GM12891 (cell line): ENCODE measurements around the gene GLYATL2. TPM values are rescaled to one million over a fixed set of nuclear protein-coding genes. Genes with fewer than 3 reads are reported as not detected.

ENCODE experiments used
- DNase-seq: peaks from one replicate; pipeline ENCODE4 v3.0.0; 2011; ENCODE audit warnings: low spot score; ENCODE audit not compliant: insufficient read length
- FAIRE-seq: peaks from 2 replicates; lab custom pipeline; 2011; peaks lifted over from hg19 to GRCh38; lab: Jason Lieb, UNC
- PAX5 ChIP-seq: IDR thresholded peaks from 2 replicates; pipeline ENCODE4 v1.6.1; 2011; ENCODE audit warnings: low read length, moderate library complexity, mild to moderate bottlenecking; ENCODE audit not compliant: insufficient read depth, severe bottlenecking
- POLR2A ChIP-seq: IDR thresholded peaks from 2 replicates; pipeline ENCODE4 v1.6.1; 2011; ENCODE audit warnings: low read depth, low read length, control low read depth
- POLR2AphosphoS5 ChIP-seq: IDR thresholded peaks from 2 replicates; pipeline ENCODE4 v1.6.1; 2011; ENCODE audit warnings: low read depth, low read length, control low read depth
- POU2F2 ChIP-seq: IDR thresholded peaks from 2 replicates; pipeline ENCODE4 v1.6.1; 2011; ENCODE audit warnings: low read depth, mild to moderate bottlenecking, control low read depth, low read length, moderate library complexity
- SPI1 ChIP-seq: IDR thresholded peaks from 2 replicates; pipeline ENCODE4 v1.6.1; 2011; ENCODE audit warnings: low read depth, low read length, control low read depth
- TAF1 ChIP-seq: IDR thresholded peaks from 2 replicates; pipeline ENCODE4 v1.6.1; 2011; ENCODE audit warnings: low read depth, low read length, control low read depth
- polyA plus RNA-seq: library from polyadenylated mRNA; unstranded; fragments of >200 nt; gene quantifications from one replicate; pipeline ENCODE4 v1.2.1, GENCODE V29; 2012; ENCODE audit warnings: low read depth, missing spikeins, inconsistent platforms; ENCODE audit not compliant: missing spikeins

The GLYATL2 gene
- not detected for polyA plus RNA-seq

- no peak for TF ChIP-seq POLR2A
- TF ChIP-seq PAX5, result no peak
- TF ChIP-seq POU2F2, result no peak
- TF ChIP-seq SPI1, result no peak
- no peak for DNase-seq
- FAIRE-seq, result no peak
Measured at GRCh38 chr11:58844361-58845005, at the start of gene GLYATL2. TSS of gene GLYATL2 (minus strand) at chr11:58844704. CDS start at chr11:58839612, 5,092 bp downstream.

- TF ChIP-seq SPI1, result no peak
- no peak for TF ChIP-seq PAX5
- no peak for TF ChIP-seq POLR2A
- no peak for TF ChIP-seq POU2F2
- no peak for TF ChIP-seq TAF1
- no peak for TF ChIP-seq POLR2AphosphoS5
- DNase-seq (no peak), FAIRE-seq (no peak)
Measured at GRCh38 chr11:58893899-58894298, 49.4 kb upstream of the GLYATL2 start.

GRCh38 chr11:58888579-58888978 lies 44.1 kb upstream of the GLYATL2 start:
- no peak for TF ChIP-seq PAX5
- TF ChIP-seq POLR2AphosphoS5, result no peak
- no peak for TF ChIP-seq POU2F2
- TF ChIP-seq TAF1, result no peak
- no peak for TF ChIP-seq POLR2A
- TF ChIP-seq SPI1, result no peak
- DNase-seq (no peak), FAIRE-seq (no peak)

GRCh38 chr11:58887452-58887851 lies 42.9 kb upstream of the GLYATL2 start:
- FAIRE-seq (no peak), DNase-seq (no peak)
- TF ChIP-seq POU2F2, result no peak
- TF ChIP-seq PAX5, result no peak
- no peak for TF ChIP-seq POLR2A
- no peak for TF ChIP-seq POLR2AphosphoS5
- TF ChIP-seq TAF1, result no peak
- TF ChIP-seq SPI1, result no peak

- no peak for FAIRE-seq
Measured at GRCh38 chr11:58880625-58881024, 36.1 kb upstream of the GLYATL2 start.

GRCh38 chr11:58880166-58880565 lies 35.7 kb upstream of the GLYATL2 start:
- no peak for TF ChIP-seq POLR2A
- no peak for TF ChIP-seq TAF1
- no peak for TF ChIP-seq POU2F2
- TF ChIP-seq POLR2AphosphoS5, result no peak
- no peak for TF ChIP-seq PAX5
- TF ChIP-seq SPI1, result no peak
- no peak for DNase-seq
- no peak for FAIRE-seq

More at GRCh38 chr11:58880625-58881024, 36.1 kb upstream of the GLYATL2 start:
- DNase-seq, result no peak
- no peak for TF ChIP-seq TAF1
- TF ChIP-seq POLR2A, result no peak
- no peak for TF ChIP-seq PAX5
- no peak for TF ChIP-seq POLR2AphosphoS5
- no peak for TF ChIP-seq SPI1
- no peak for TF ChIP-seq POU2F2

- no peak for TF ChIP-seq PAX5
- no peak for TF ChIP-seq SPI1
- TF ChIP-seq POU2F2, result no peak
- TF ChIP-seq POLR2A, result no peak
- TF ChIP-seq TAF1, result no peak
- no peak for TF ChIP-seq POLR2AphosphoS5
- peak; percentile 16 for FAIRE-seq
- DNase-seq, result no peak
Measured at GRCh38 chr11:58867556-58867955, 23.1 kb upstream of the GLYATL2 start.

- no peak for DNase-seq
- TF ChIP-seq SPI1, result no peak
- no peak for TF ChIP-seq PAX5
- no peak for TF ChIP-seq POLR2A
- no peak for TF ChIP-seq POLR2AphosphoS5
- no peak for TF ChIP-seq TAF1
- no peak for TF ChIP-seq POU2F2
- no peak for FAIRE-seq
Measured at GRCh38 chr11:58866788-58867187, 22.3 kb upstream of the GLYATL2 start.

GRCh38 chr11:58864335-58864734 lies 19.8 kb upstream of the GLYATL2 start:
- no peak for TF ChIP-seq TAF1
- TF ChIP-seq POLR2AphosphoS5, result no peak
- TF ChIP-seq POU2F2, result no peak
- no peak for TF ChIP-seq POLR2A
- TF ChIP-seq SPI1, result peak; percentile 48; the same call in 1 of the 2 replicates
- no peak for TF ChIP-seq PAX5
- DNase-seq (no peak), FAIRE-seq (no peak)

GRCh38 chr11:58863697-58864096 lies 19.2 kb upstream of the GLYATL2 start:
- DNase-seq, result no peak
- no peak for FAIRE-seq
- no peak for TF ChIP-seq POLR2A
- TF ChIP-seq TAF1, result no peak
- no peak for TF ChIP-seq SPI1
- TF ChIP-seq PAX5, result no peak
- TF ChIP-seq POLR2AphosphoS5, result no peak
- no peak for TF ChIP-seq POU2F2
